ENCODE results near the gene ADAMTS3.
"Not testable (repeated sequence)": the region's sequence is repeated elsewhere in the genome, so short reads cannot be mapped to it uniquely, and the experiment has no call there.

Gene ADAMTS3

DNA sequence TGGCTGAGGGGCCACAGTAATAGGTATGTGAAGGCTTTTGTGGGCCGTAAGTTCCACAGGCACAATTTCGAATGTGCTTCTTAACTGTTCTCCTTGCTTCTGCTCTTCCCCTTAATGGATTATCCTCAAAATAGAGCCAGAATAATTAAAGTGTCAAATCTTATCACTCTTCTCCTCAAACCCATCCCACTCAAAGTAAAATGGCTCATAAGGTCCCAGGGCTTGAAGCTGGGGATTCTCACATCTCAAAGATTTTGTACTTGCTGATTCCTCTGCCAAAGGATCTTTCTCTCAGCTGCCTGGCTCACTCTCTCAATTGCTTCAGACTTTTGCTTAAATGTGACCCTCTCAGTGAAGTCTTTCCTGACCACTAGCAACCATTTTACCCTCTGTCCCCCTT, 16.6 kb downstream of the ADAMTS3 start:
- DNase-seq: no peak

DNA sequence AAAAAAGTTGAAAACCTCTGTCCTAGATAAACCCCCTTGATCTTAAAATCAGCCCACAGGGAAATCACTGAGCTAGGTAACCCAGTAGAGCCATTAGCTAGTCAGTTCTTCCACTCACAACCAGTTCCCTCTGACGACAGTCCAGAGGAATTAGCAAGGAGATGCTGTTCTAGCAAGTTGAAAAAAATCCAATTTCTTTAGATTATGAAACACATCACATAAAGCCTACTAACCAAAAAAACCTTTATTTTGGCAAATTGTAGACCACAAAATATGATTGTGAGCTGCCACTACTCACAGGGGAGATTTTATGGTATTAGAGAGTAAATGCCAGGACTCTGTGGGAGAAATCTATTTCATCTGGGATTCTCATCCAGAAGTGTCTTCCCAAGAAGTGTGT, 22.6 kb downstream of the ADAMTS3 start:
- DNase-seq: no peak

- not testable (repeated sequence) for DNase-seq
These were observed 28.3 kb downstream of the ADAMTS3 start for GRCh38 chr4:72540694-72541093.

GRCh38 chr4:72538006-72538405, 31.0 kb downstream of the ADAMTS3 start:
- no peak for DNase-seq

DNA sequence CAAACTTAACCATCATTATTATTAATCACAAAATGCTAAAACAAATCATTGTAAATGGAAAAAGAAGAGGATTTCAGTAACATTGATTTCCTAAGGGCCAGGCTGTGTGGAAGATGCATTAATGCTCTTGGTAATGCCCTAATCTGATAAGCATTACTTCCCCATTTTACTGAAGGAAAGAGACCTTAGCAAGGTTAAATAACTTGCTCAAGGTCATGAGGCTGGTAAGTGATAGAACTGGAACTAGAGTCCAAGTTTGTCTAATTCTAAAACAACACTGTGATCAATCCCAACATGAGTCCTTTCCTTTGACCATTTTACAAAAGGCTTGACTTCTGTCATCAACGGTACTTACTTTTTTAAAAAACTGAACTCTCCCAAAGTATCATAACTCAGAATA, 32.6 kb downstream of the ADAMTS3 start:
- DNase-seq: no peak

GRCh38 chr4:72531768-72532290, 37.2 kb downstream of the ADAMTS3 start:
- no peak for DNase-seq

DNA sequence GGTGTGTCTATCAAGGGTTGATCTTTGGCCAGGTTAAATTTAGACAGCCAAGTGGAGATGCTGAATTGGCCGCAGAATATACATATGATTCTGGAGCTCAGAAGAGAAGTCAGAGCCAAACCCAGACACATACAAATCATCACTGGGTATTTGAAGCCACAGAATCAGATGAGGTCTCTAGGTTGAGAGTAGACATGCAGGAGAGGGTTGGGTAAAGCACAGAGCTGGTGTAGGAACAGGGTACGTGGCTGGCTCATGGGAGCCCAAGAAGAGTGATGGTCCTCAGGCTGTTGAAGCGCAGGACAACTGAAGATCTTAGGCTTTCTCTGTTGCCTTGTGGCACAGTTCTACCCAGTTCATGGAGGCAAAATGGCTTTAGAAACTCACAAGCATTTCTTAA, 37.7 kb downstream of the ADAMTS3 start:
- DNase-seq: no peak

DNA sequence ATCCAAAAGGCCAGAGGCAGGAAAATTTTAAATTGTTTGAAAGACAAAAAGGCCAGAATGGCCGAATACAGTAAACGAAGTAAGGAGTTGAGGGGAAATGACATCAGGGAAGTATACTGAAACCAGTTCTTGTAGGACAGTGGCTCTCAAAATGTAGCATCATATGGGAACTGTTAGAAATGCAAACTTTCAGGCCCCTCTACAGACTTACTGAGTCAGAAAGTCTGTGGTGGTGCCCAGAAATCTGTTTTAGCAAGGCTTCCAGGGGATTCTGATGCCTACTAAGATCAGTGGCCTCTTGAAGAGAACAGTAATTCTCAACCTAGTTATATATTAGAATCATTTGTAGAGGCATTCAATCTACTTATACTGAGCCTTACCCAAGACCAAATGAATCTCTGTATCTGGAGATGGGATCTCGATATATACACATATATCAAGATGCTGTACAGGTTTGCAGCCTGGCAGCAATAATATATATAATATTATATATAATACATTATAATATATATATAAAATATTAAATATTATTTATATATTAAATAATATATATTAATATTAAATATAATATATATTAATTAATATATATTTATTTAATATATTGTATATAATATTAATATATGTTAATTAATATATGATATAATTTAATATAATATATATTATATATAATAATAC, 39.7 kb downstream of the ADAMTS3 start:
- peak; percentile 24 for DNase-seq

DNA sequence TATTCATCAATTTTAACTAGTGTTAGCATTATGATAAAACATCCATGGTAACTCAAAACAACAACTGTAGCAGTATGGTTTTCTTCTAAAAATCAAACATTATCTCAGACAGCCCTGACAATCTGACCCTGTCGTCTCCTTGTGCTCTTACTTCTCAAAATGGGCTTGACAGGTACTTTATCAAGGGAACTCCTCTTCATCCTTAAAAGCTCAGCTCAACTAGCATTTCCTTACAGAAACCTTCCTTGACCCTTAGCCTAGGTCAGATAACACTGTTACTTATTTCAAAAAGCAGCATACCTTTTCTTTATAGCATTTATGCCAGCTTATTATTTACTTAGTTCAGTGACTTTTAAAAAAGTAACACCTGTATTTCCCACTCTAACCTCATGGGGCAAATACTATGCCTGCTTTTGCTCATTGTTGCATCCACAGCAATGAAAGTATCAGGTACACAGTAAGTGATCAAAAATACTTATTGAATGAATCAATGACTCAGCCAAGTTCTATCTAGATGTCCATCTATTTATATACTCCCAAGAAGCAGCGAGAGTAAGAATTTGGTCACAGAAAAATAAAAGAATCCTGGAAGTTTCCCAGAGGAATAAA, 41.9 kb downstream of the ADAMTS3 start:
- no peak for DNase-seq

GRCh38 chr4:72525938-72526337, 43.1 kb downstream of the ADAMTS3 start:
- DNase-seq: peak; percentile 44

GRCh38 chr4:72522440-72522839, 46.6 kb downstream of the ADAMTS3 start:
- DNase-seq: no peak

DNA sequence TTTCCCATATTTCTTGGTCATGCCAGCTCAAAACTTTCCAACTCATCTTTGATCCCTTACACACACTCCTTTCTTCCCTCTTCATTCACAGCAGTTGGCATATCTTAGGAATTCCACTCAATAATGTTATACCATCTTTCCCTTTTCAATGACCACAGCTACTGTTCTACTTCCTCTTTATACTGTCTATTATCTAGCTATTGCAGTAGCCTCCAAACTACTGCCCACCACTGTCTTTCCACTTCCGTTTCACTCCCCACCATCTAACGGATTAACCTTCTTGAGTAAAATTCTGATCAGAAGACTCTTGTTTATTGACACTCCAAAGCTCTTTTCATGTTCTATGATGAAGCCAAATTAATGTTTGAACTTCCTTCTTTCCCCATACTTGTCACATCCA, 55.8 kb downstream of the ADAMTS3 start:
- DNase-seq: no peak

DNA sequence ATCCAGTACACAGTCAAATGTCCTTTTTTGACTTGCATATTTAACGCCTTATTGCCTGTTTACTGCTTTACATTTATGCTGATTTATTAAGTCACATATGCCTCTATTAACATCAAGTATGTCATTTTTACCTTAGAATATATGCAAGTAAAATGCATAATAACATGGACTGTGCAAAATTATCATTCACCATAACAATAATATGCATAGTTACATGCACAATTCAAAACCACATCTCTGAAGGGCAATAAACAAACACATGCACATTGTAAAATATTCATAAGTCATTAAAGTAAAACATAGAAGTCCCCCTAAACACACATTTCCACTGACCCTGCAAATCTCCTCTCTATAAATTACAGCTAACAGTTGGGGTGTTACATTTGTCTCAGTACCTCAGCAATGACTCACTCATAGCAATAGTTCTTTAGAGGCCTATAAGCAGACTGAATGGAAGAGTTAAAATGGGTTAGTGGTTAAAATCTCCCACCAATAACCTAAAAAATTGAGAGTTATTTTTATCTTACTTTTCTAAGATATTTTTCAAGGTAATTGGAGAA, 61.1 kb downstream of the ADAMTS3 start:
- no peak for DNase-seq

DNA sequence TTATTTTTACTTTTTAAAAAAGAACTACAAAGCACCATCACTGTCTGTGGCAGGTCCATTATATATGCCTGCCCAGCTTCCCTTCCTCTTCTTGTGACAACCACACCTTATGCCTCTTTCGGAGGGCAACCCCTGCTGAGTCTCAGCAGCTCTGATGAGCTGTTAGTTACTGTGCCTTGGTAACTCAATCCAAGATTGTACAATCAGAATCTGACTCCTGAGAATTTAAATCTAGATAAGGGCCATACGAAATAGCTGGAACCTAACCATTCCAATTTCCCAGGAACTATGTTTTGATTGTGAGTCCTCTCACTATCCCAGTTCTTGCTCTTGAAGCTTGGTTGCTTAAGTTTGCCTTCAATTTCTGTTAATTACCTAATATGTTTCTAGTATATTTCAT, 61.9 kb downstream of the ADAMTS3 start:
- no peak for DNase-seq

DNA sequence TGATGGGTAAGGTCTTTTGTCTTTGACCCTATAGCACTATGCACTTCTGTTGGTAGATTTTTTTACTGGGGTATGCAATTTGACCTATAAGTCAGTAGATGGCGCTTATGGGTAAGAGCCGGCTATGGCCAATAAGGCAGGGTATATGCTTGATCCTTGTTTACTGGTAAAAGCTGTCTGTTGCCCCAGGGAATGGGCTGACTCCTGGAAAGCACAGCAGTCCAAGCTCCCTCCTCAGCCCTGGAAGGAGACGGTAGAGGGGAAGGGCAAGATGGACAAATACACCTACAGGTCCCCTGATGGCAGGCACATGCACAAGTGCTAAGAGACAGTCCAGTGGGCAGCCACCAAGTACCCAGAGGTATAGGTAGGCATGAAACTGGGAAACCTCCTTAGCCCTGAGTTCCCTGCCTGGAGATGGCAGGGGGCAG, 63.7 kb downstream of the ADAMTS3 start:
- DNase-seq: peak; percentile 67

GRCh38 chr4:72500214-72500613, 68.8 kb downstream of the ADAMTS3 start:
- no peak for DNase-seq

- no peak for DNase-seq
These were observed 72.9 kb downstream of the ADAMTS3 start for GRCh38 chr4:72496119-72496518.

- no peak for DNase-seq
These were observed 74.9 kb downstream of the ADAMTS3 start for GRCh38 chr4:72494156-72494555.

DNA sequence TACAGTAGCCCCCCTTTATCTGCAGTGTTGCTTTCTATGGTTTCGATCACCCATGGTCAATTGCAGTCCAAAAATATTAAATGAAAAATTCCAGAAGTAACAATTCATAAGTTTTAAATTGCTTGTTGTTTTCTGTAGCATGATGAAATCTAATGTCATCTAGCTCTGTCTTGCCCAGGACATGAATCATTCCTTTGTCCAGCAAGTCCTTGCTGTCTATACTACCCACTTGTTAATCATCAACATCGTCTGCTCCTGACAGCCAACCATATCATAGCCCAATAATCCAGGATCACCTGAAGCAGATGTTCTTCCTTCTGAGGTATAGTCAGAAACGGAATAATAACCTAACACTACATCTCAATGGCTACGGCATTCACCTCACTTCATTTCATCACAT, 79.8 kb downstream of the ADAMTS3 start:
- no peak for DNase-seq

DNA sequence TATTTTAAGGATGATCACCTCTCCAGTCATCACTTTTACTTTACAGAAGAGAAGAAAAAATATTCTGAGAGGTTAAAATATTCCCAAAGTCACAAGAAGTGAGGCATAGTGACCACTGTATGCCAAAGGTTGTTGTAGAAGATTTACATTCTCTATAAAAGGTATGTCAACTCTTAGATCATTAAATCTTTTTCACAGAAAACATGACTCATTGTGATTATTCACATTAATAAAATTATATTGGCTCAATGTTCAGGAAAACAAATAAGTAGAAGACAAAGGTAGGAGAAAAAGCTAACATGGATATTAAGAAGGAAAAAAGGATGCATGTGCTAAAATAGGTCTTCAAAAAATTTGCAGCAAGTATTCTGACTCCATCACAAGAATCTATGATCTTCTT, 82.0 kb downstream of the ADAMTS3 start:
- no peak for DNase-seq

GRCh38 chr4:72484981-72485380, 84.0 kb downstream of the ADAMTS3 start:
- no peak for DNase-seq

DNA sequence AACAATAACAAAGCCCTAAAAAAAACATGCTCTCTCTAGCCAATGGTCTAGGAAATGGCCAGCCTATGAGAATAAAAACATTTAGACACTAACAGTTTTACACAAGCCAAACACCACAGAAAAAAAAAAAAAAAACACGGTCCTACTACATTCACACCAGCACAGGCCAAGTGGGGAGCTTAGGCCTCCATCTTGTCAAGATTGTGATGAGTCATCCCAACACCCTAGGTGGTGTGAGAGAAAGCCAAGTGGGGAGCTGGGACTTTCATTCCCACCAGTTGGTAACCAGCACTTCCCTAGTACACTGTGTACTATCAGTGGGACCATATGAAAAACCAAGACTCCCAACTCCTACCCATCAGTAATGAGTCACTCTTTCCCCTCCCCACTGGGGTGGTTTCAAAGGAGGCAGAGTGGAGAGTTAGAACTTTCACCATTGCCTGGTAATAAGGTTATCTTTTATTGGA, 95.6 kb downstream of the ADAMTS3 start:
- DNase-seq: no peak

- no peak for DNase-seq
These were observed 97.2 kb downstream of the ADAMTS3 start for GRCh38 chr4:72471816-72472215.

DNA sequence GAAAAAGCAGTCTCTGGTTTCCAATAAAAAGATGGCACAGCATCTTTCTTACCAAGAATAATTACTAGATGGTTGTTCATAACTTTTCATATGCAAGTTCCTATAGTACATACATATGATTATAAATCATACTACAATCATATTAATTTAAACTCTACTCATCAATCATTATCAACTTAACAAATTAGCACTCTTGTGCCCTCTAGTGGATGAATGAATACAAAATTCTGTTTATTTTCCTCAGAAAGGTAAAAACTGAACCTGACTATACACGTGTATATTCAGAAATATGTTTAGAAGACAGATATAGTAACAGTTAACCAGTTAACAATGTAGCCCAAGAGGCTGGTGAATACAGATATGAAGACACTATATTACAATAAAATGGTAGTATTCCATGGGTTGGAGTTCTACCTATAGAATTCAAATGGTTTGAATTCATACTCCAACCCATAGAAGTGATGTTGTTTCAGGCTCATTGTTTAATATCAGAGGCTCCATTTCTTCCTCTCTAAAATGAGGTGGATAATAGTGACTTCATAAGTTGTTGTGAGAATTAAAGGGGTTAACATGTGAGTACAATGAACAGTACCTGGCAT, 100.0 kb downstream of the ADAMTS3 start:
- peak; percentile 38 for DNase-seq
